GM18868 (cell line): ENCODE measurements around the gene UVSSA.
"Not testable (repeated sequence)": the region's sequence is repeated elsewhere in the genome, so short reads cannot be mapped to it uniquely, and the experiment has no call there.

Experiments used
- ATAC-seq: cut with Tn5 transposase; IDR thresholded peaks from one replicate; pipeline ENCODE4 v1.9.1; 2021; ENCODE audit warnings: mild to moderate bottlenecking, moderate library complexity; ENCODE audit not compliant: unreplicated experiment

The UVSSA gene

GRCh38 chr4:1360423-1361283 lies 13.6 kb downstream of the UVSSA start:
- no peak for ATAC-seq

GRCh38 chr4:1361431-1361830 lies 14.4 kb downstream of the UVSSA start:
- no peak for ATAC-seq

GRCh38 chr4:1362046-1362445 lies 15.0 kb downstream of the UVSSA start:
- no peak for ATAC-seq

- ATAC-seq, result no peak
Observed at GRCh38 chr4:1362521-1362920, 15.5 kb downstream of the UVSSA start.

- ATAC-seq, result no peak
Observed at GRCh38 chr4:1363513-1363912, 16.5 kb downstream of the UVSSA start.

GRCh38 chr4:1364217-1364616 lies 17.2 kb downstream of the UVSSA start:
- no peak for ATAC-seq

- no peak for ATAC-seq
Observed at GRCh38 chr4:1364748-1365147, 17.7 kb downstream of the UVSSA start.

- ATAC-seq, result no peak
Observed at GRCh38 chr4:1365271-1366178, 18.5 kb downstream of the UVSSA start.

- ATAC-seq, result no peak
Observed at GRCh38 chr4:1366371-1367229, 19.6 kb downstream of the UVSSA start.

GRCh38 chr4:1367230-1367935 lies 20.4 kb downstream of the UVSSA start:
- no peak for ATAC-seq

- ATAC-seq, result no peak
Observed at GRCh38 chr4:1367936-1368289, 20.9 kb downstream of the UVSSA start.

GRCh38 chr4:1368421-1369090 lies 21.5 kb downstream of the UVSSA start:
- ATAC-seq, result no peak

- ATAC-seq, result no peak
Observed at GRCh38 chr4:1369091-1369450, 22.1 kb downstream of the UVSSA start.

GRCh38 chr4:1369479-1370079 lies 22.6 kb downstream of the UVSSA start:
- ATAC-seq, result no peak

GRCh38 chr4:1370321-1371124 lies 23.5 kb downstream of the UVSSA start:
- no peak for ATAC-seq

- ATAC-seq, result no peak
Observed at GRCh38 chr4:1371176-1372165, 24.5 kb downstream of the UVSSA start.

GRCh38 chr4:1372576-1372975 lies 25.6 kb downstream of the UVSSA start:
- not testable (repeated sequence) for ATAC-seq
